NCI-H1105 (cell line): ENCODE results near the gene AUTS2.

Source experiments
- DNase-seq: peaks from one replicate; lab custom pipeline; 2025; lab: John Stamatoyannopoulos, UW

AUTS2 gene

GRCh38 chr7:69599955-69600709 is 1.9 kb downstream of the AUTS2 start:
- DNase-seq: peak; percentile 8

- no peak for DNase-seq
Measured at GRCh38 chr7:69600710-69601519, 2.6 kb downstream of the AUTS2 start.

GRCh38 chr7:69602522-69602921 is 4.2 kb downstream of the AUTS2 start:
- no peak for DNase-seq

GRCh38 chr7:69603351-69603750 is 5.1 kb downstream of the AUTS2 start:
- no peak for DNase-seq

DNA sequence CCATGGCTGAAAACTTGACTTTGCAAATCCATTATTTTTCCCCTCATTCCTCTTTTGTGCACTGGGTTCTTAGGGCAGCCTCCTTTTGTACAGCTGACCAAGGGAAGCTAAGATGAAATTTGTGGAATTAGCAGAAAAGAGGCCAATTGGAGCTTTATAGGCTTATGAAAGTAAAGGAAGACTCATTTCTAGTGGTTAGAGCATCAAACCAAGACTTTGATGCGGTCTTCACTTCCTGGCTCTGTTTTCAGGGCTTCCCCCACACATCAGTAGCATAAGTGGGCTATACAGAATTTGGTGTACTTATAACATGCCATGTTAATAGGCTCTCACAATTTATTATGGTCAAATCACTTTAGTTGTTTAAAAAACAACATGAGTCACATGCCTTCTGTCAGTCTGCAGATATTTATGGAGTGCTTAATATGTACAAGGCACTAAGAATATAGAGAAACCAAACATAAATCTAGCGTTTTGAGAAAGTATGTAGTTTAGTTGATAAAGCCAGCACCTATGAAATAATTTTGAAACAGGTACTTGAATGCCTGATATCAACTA is 5.7 kb downstream of the AUTS2 start:
- no peak for DNase-seq

- no peak for DNase-seq
Measured at GRCh38 chr7:69605070-69605469, 6.8 kb downstream of the AUTS2 start.

- DNase-seq: no peak
Measured at GRCh38 chr7:69605546-69605945, 7.3 kb downstream of the AUTS2 start.

DNA sequence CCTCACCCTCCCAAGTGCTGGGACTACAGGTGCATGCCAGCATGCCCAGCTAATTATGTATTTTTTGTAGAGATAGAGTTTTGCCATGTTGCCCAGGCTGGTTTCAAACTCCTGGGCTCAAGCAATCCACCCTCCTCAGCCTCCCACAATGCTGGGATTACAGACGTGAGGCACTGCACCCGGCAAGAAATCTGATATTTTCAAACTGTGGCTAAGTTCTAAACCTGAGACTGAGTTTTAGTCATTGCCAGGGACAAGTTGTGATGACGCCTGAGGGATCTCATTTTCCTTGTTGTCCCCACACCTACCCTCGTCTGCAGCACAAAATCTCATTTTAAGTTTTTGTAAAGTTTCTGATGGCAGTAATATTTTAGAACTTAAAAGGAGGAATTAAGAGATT is 9.8 kb downstream of the AUTS2 start:
- DNase-seq: no peak

DNA sequence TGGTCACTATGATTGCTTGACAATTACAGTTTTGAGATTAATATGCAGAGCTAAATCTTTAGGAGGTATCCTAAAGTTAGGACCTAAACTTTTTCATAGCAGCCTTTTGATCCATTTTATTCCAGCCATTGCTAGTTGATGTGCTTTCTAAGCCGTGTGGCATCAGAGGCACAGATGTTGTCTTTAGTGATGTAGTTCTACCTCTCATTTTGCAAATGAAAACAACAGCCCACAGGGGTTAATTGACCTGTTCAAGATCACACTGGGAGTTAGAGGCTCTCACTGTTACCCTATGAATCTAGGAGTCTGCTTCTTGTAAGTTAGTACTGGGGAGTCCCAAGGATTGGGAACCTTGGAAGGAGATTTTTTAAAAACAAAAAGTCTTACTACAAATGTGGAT is 10.6 kb downstream of the AUTS2 start:
- DNase-seq: no peak

- DNase-seq: no peak
Measured at GRCh38 chr7:69609541-69610373, 11.5 kb downstream of the AUTS2 start.

- DNase-seq: peak; percentile 72
Measured at GRCh38 chr7:69610374-69611084, 12.3 kb downstream of the AUTS2 start.

GRCh38 chr7:69612981-69613380 is 14.7 kb downstream of the AUTS2 start:
- DNase-seq: no peak

DNA sequence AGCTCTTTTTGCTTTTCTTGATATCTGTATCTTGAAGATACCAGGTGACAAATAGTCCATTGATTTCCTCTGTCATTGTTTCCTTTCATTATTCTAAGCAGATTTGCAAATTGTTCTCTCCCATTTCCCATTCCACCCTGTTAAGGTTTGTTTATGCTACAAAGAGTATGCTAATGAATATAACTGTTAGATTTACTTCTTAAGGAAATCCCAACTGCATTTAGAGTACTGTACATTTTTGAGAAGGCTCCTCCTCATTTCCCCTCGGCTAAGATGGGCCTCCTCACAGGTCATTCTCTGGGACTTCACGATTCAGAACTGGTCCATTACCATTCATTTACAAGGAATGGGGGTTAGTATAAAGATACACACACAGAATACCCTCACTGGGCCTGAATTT is 15.6 kb downstream of the AUTS2 start:
- DNase-seq: no peak

DNA sequence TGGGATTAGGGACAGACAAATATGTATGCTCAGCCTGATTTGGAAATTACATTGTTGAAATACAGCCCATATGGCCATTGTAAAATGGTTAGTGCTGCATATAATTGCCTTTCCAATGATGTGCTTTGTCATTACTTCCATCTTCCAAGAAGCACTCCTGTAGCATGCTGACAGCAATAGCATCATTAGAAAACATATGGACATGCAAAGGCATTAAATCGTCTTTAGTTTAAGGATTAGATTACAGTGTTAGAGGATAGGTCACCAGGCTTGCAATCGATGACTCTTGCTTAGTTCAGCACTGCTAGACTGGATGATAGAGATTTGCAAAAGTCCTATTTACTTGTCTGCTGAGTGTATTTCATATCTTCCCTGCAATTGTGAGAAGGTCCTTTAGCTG is 17.4 kb downstream of the AUTS2 start:
- DNase-seq: no peak

DNA sequence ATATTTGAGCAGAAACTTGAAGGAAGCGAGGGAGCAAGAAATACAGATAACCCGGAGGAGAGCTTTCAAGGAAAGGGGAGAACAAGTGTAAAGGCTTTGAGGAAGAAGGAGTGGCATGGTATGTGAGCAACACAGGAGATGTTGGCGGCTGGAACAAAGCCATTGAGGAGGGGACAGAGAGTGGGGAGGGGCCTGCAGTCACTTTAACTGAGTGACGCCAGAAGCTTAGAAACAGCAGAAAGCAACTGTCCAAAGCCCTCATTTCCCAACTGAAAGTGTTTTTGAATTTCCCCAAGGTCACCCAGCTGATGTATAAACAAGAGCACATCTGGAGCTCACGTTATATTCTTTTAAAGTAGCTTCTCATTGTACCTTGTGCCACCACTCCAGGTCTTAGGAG is 19.1 kb downstream of the AUTS2 start:
- no peak for DNase-seq

DNA sequence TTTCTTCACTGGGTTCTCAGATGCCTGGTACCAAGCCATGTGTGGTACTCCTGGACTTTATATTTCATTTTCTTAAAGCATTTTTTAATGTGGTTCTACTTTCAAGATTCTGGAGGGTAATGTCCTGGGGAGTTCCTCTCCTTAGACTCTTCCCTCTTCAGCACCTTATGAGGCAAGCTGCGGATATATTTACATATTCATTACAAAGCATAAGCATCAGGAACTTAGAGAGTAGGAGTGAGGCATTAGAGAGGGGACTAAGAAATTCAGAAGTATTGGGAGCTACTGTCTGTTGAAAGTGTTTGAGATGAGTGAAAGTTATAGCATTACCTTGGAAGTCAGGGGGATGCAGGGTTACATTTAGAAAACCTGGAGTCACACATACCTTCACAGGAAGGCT is 20.8 kb downstream of the AUTS2 start:
- no peak for DNase-seq

GRCh38 chr7:69619635-69620034 is 21.4 kb downstream of the AUTS2 start:
- DNase-seq: no peak

DNA sequence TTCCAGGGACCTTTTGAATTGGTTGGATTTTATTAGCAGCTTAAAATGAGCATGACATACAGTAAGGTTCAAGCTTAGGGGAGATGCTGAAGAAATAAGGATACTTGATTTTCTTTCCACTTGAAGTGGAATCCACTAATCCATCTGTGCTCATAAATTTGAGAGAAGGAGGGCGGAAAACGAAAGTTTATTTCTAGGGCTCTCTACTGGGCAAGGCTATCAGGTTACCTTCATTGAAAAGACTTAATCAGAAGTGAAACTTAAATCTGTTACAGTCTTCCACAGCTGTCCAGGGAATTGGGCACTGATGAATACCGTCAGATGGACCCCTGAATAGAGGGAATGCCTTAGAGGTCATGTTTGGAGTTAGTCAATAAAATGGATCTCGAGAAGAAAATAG is 21.8 kb downstream of the AUTS2 start:
- DNase-seq: no peak

DNA sequence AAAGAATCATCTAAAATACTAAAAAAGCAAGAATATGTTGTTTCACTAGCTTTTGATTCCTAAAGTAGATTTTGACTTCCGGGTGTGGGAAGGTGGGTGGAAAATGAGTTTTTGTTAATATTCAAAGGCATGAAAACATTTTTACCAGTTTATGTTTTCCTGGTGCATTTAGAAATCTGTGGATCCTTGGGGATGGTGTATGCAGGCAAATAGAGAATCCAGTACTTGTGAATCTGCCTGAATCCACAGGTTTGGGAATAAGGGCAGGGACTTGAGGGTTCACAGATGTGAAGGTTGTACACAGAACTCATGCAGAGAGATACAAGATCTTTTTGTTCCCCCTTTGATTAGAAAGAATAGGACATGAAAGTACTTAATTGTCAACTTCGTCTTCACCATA is 22.4 kb downstream of the AUTS2 start:
- no peak for DNase-seq

GRCh38 chr7:69622014-69622835 is 23.9 kb downstream of the AUTS2 start:
- no peak for DNase-seq

DNA sequence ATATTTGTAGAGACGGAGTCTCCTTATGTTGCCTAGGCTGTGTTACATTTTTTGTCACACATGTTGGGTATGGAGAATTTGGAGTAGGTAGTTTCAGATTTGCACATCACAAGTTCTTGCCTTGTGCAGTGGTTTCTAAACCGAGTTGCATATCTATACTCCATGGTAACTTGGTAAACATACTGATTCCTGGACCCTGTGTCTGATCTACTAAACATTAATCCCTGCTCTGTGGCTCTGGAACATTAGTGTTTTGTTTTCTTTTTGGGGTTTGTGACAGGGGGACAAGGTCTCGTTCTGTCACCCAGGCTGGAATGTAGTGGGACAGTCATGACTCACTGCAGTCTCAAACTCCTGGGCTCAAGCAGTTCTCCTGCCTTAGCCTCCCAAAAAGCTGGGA is 24.7 kb downstream of the AUTS2 start:
- DNase-seq: no peak
